H9 (cell line): Measurements from ENCODE around the gene HS3ST6. TPM values are rescaled to one million over a fixed set of nuclear protein-coding genes. Genes with fewer than 3 reads are reported as not detected.
A peak's percentile ranks its signal among the peaks of the same experiment; 100 is the strongest.
"Not testable (repeated sequence)": the region's sequence is repeated elsewhere in the genome, so short reads cannot be mapped to it uniquely, and the experiment has no call there.

ENCODE experiments used
- DNase-seq: peaks from one replicate; pipeline ENCODE4 v3.0.0-alpha.2; 2017
- H2AFZ ChIP-seq: one replicate; pipeline ENCODE4 v1.6.1; 2013; ENCODE audit warnings: mild to moderate bottlenecking, low read length, control low read depth, moderate library complexity
- H2AK5ac ChIP-seq: 2 replicates; pipeline ENCODE4 v1.6.1; 2013; ENCODE audit warnings: low read length, control low read depth, mixed read lengths; ENCODE audit not compliant: insufficient read length
- H2BK120ac ChIP-seq: one replicate; pipeline ENCODE4 v1.6.1; 2013; ENCODE audit warnings: low read depth, mild to moderate bottlenecking, low read length, control low read depth, inconsistent platforms; ENCODE audit not compliant: poor library complexity, severe bottlenecking
- H2BK12ac ChIP-seq: 2 replicates; pipeline ENCODE4 v1.6.1; 2013; ENCODE audit warnings: low read length, control low read depth, mixed read lengths, low read depth; ENCODE audit not compliant: insufficient read length
- H2BK15ac ChIP-seq: 2 replicates; pipeline ENCODE4 v1.6.1; 2013; ENCODE audit warnings: low read depth, low read length, control low read depth
- H2BK20ac ChIP-seq: one replicate; pipeline ENCODE4 v1.6.1; 2013; ENCODE audit warnings: low read depth, mild to moderate bottlenecking, low read length, control low read depth, inconsistent platforms; ENCODE audit not compliant: poor library complexity, severe bottlenecking
- H2BK5ac ChIP-seq: 2 replicates; pipeline ENCODE4 v1.6.1; 2013; ENCODE audit warnings: low read length, control low read depth, mixed read lengths; ENCODE audit not compliant: insufficient read length
- H3K14ac ChIP-seq: 2 replicates; pipeline ENCODE4 v1.6.1; 2013; ENCODE audit warnings: low read length, control low read depth; ENCODE audit not compliant: insufficient read depth
- H3K18ac ChIP-seq: 2 replicates; pipeline ENCODE4 v1.6.1; 2013; ENCODE audit warnings: low read depth, mild to moderate bottlenecking, mixed read lengths, low read length, control low read depth; ENCODE audit not compliant: insufficient read length
- H3K23ac ChIP-seq: 2 replicates; pipeline ENCODE4 v1.6.1; 2013; ENCODE audit warnings: low read length, control low read depth, mixed read lengths, low read depth; ENCODE audit not compliant: insufficient read length
- H3K23me2 ChIP-seq: 2 replicates; pipeline ENCODE4 v1.6.1; 2013; ENCODE audit warnings: low read depth, mild to moderate bottlenecking, mixed read lengths, low read length, control low read depth; ENCODE audit not compliant: insufficient read length, poor library complexity, severe bottlenecking
- H3K27ac ChIP-seq: 2 replicates; pipeline ENCODE4 v1.5.1; 2013; ENCODE audit warnings: low read length, control low read depth, mixed read lengths, low read depth; ENCODE audit not compliant: insufficient read length
- H3K27me3 ChIP-seq: 2 replicates; pipeline ENCODE4 v1.6.1; 2013; ENCODE audit warnings: low read length, control low read depth, inconsistent platforms; ENCODE audit not compliant: insufficient read depth
- H3K4ac ChIP-seq: 2 replicates; pipeline ENCODE4 v1.6.1; 2013; ENCODE audit warnings: low read depth, mild to moderate bottlenecking, control low read depth, inconsistent platforms, low read length, moderate library complexity
- H3K4me1 ChIP-seq: 2 replicates; pipeline ENCODE4 v1.6.1; 2013; ENCODE audit warnings: low read length, control low read depth, inconsistent platforms; ENCODE audit not compliant: insufficient read depth
- H3K4me2 ChIP-seq: 2 replicates; pipeline ENCODE4 v1.6.1; 2013; ENCODE audit warnings: low read length, control low read depth, mixed read lengths; ENCODE audit not compliant: insufficient read length, insufficient read depth
- H3K56ac ChIP-seq: 2 replicates; pipeline ENCODE4 v1.6.1; 2013; ENCODE audit warnings: low read depth, mild to moderate bottlenecking, mixed read lengths, low read length, control low read depth; ENCODE audit not compliant: insufficient read length
- H3K79me1 ChIP-seq: 2 replicates; pipeline ENCODE4 v1.6.1; 2013; ENCODE audit warnings: low read depth, mild to moderate bottlenecking, moderate library complexity, low read length, control low read depth, inconsistent platforms; ENCODE audit not compliant: insufficient read depth, poor library complexity, severe bottlenecking
- H3K79me2 ChIP-seq: 2 replicates; pipeline ENCODE4 v1.6.1; 2013; ENCODE audit warnings: low read length, control low read depth, inconsistent platforms; ENCODE audit not compliant: insufficient read depth
- H3K9ac ChIP-seq: 2 replicates; pipeline ENCODE4 v1.6.1; 2013; ENCODE audit warnings: low read length, control low read depth, mixed read lengths; ENCODE audit not compliant: insufficient read length; ENCODE audit errors: extremely low read depth
- H3K9me3 ChIP-seq: one replicate; pipeline ENCODE4 v1.6.1; 2013; ENCODE audit warnings: low read depth, low read length, inconsistent platforms; ENCODE audit not compliant: control insufficient read depth
- H3T11ph ChIP-seq: one replicate; pipeline ENCODE4 v1.6.1; 2013; ENCODE audit warnings: mild to moderate bottlenecking, low read length, control low read depth, inconsistent platforms
- H4K20me1 ChIP-seq: one replicate; pipeline ENCODE4 v1.6.1; 2013; ENCODE audit not compliant: control insufficient read depth, insufficient read length, insufficient read depth
- H4K5ac ChIP-seq: 2 replicates; pipeline ENCODE4 v1.6.1; 2013; ENCODE audit warnings: low read depth, mild to moderate bottlenecking, mixed read lengths, low read length, control low read depth; ENCODE audit not compliant: insufficient read length
- H4K8ac ChIP-seq: replicated peaks from 2 replicates; pipeline ENCODE4 v1.6.1; 2013; ENCODE audit warnings: low read length, control low read depth, mixed read lengths, low read depth; ENCODE audit not compliant: insufficient read length
- H4K91ac ChIP-seq: 2 replicates; pipeline ENCODE4 v1.6.1; 2013; ENCODE audit warnings: low read depth, mild to moderate bottlenecking, moderate library complexity, mixed read lengths, low read length, control low read depth; ENCODE audit not compliant: insufficient read length
- H3K27ac Mint-ChIP-seq, 3 experiments: 2 replicates in 2 of 3; 3 replicates in 1 of 3; pipeline ENCODE4 v1.8.0; 2020 to 2021; ENCODE audit warnings: mixed read lengths in 3 of 3, mild to moderate bottlenecking in 1 of 3, moderate library complexity in 1 of 3
- H3K27me3 Mint-ChIP-seq: 2 replicates; pipeline ENCODE4 v1.8.0; 2021; ENCODE audit warnings: low read depth, mild to moderate bottlenecking, moderate library complexity, mixed read lengths
- H3K36me3 Mint-ChIP-seq, 3 experiments: 2 replicates in 2 of 3; 3 replicates in 1 of 3; pipeline ENCODE4 v1.8.0; 2020 to 2021; ENCODE audit warnings: low read depth in 3 of 3, mixed read lengths in 3 of 3; ENCODE audit not compliant: insufficient read depth in 1 of 3
- H3K4me1 Mint-ChIP-seq, 2 experiments: 2 replicates each; pipeline ENCODE4 v1.8.0; 2020; ENCODE audit warnings: mixed read lengths in 2 of 2
- H3K4me3 Mint-ChIP-seq, 2 experiments: 2 replicates in 1 of 2; 3 replicates in 1 of 2; pipeline ENCODE4 v1.8.0; 2020 to 2021; ENCODE audit warnings: mild to moderate bottlenecking in 2 of 2, mixed read lengths in 2 of 2, moderate library complexity in 1 of 2
- H3K9me3 Mint-ChIP-seq, 2 experiments: 2 replicates in 1 of 2; 3 replicates in 1 of 2; pipeline ENCODE4 v1.8.0; 2020; ENCODE audit warnings: mild to moderate bottlenecking in 2 of 2, mixed read lengths in 2 of 2, moderate library complexity in 1 of 2
- WGBS: extraction: QIAGEN DNeasy Blood & Tissue Kit; methylation state at CpG from one replicate; pipeline ENCODE4 v1.1.7; 2013; ENCODE audit warnings: missing lambda C conversion rate, low lambda C conversion rate, mixed read lengths; ENCODE audit not compliant: insufficient read length; ENCODE audit errors: extremely low coverage; 5-methylcytosine and 5-hydroxymethylcytosine counted together
- total RNA-seq: library from RNA; stranded (reverse); gene quantifications from 2 replicates; pipeline ENCODE4 v1.2.1, GENCODE V29; 2021
- TF ChIP-seq, protein P1 (sequence below): fragments of 200-600 bp; sonication (generic); conservative IDR thresholded peaks from 3 replicates; pipeline ENCODE4 v1.8.0; 2021; ENCODE audit warnings: antibody characterized with exemption, mild to moderate bottlenecking

HS3ST6 gene
- total RNA-seq, 1 experiment from 2014 or later = not detected

DNA sequence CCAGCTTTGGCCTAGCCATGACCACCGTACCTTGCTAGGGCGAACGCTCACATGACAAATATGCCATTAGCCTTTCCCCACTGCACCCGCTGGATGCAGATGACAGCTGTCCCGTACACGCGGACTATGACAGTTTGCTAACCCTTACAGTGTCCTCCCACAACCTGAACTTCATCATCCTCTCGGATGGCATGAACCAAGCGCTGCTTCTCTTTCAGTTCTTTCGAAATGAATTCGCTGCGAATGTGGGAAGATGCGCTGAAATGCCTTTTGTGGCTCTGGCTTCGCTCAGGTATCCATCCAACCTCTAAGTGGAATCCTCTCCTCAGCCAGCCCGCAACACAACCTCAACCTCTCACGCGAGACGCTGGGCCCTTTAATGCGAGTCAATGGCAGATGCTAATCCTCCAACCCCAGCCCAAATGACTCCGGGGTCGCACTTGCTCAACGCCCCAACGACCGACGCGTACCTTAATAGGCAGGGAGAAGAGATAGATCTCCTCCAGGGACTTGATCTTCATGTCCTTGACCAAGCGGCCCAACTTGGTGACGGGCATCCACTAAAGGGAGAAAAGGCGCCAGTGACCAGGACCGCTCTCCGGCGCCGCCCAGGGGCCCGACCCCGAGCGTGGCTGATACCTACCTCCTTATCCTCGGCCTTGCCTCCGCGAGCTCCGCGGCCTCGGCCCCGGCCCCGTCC, 45.7 kb upstream of the HS3ST6 start:
- Histone ChIP-seq H2BK12ac (no peak overlapping the region), H2AFZ (no peak overlapping the region), H2AK5ac (no peak overlapping the region), H2BK5ac (no peak overlapping the region), H2BK15ac (no peak overlapping the region), H4K8ac (peak overlapping the region; percentile 17), H3T11ph (no peak overlapping the region), H4K5ac (no peak overlapping the region), H3K4me2 (peak overlapping the region; percentile 100), H3K18ac (peak overlapping the region; percentile 41), H4K20me1 (no peaks in the 10 kb centered on the region), H3K9me3 (no peaks in the 10 kb centered on the region), H3K27me3 (no peaks in the 10 kb centered on the region), H3K14ac (peak overlapping the region; percentile 95), H2BK120ac (no peak overlapping the region), H2BK20ac (no peak overlapping the region), H3K79me1 (no peaks in the 10 kb centered on the region), H4K91ac (no peak overlapping the region), H3K23me2 (peaks cover 22% of the 10 kb centered on the region), H3K56ac (peak overlapping the region; percentile 84), H3K4ac (no peak overlapping the region), H3K27ac (peak overlapping the region; percentile 59), H3K4me1 (no peaks in the 10 kb centered on the region), H3K79me2 (peaks cover 18% of the 10 kb centered on the region), H3K23ac (peak overlapping the region; percentile 42), H3K9ac (peak overlapping the region; percentile 100)
- Mint-ChIP-seq H3K27ac (peak overlapping the region; percentile 72 to 97 (median 94)), H3K36me3 (peaks cover 27 to 39% (median 33%) of the 10 kb centered on the region in 3 experiments), H3K4me3 (peak overlapping the region; percentile 95 to 97), H3K27me3 (peaks cover 8% of the 10 kb centered on the region), H3K4me1 (peaks cover 29 to 47% of the 10 kb centered on the region in 2 experiments), H3K9me3 (peaks cover 0 to 3% of the 10 kb centered on the region in 2 experiments; a peak in 2 of 5 replicates)
- no CpG with 5 or more reads among the region's 44 CpGs for WGBS
- TF ChIP-seq, protein P1, sequence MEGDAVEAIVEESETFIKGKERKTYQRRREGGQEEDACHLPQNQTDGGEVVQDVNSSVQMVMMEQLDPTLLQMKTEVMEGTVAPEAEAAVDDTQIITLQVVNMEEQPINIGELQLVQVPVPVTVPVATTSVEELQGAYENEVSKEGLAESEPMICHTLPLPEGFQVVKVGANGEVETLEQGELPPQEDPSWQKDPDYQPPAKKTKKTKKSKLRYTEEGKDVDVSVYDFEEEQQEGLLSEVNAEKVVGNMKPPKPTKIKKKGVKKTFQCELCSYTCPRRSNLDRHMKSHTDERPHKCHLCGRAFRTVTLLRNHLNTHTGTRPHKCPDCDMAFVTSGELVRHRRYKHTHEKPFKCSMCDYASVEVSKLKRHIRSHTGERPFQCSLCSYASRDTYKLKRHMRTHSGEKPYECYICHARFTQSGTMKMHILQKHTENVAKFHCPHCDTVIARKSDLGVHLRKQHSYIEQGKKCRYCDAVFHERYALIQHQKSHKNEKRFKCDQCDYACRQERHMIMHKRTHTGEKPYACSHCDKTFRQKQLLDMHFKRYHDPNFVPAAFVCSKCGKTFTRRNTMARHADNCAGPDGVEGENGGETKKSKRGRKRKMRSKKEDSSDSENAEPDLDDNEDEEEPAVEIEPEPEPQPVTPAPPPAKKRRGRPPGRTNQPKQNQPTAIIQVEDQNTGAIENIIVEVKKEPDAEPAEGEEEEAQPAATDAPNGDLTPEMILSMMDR = no peak
- DNase-seq = no peak

- peak overlapping the region; percentile 95 to 97 for H3K4me3 Mint-ChIP-seq
- peaks cover 11% of the 10 kb centered on the region for H3K27me3 Mint-ChIP-seq
- H3K36me3 Mint-ChIP-seq = peaks cover 27 to 39% (median 33%) of the 10 kb centered on the region in 3 experiments
- peak overlapping the region; percentile 100 for H3K4me2 ChIP-seq
- H2BK5ac ChIP-seq, H4K5ac ChIP-seq, H2BK20ac ChIP-seq, H3K27me3 ChIP-seq, H3K14ac ChIP-seq, H3K27ac ChIP-seq, H3K4me1 ChIP-seq, DNase-seq, H3K56ac ChIP-seq, H2AFZ ChIP-seq, H3K23ac ChIP-seq, H3K9me3 ChIP-seq, H2BK120ac ChIP-seq, H4K20me1 ChIP-seq, H4K8ac ChIP-seq, H3K9me3 Mint-ChIP-seq, H4K91ac ChIP-seq, H2AK5ac ChIP-seq, H3K18ac ChIP-seq, H3K4ac ChIP-seq, H3K79me1 ChIP-seq, H2BK15ac ChIP-seq, H3T11ph ChIP-seq, H2BK12ac ChIP-seq: not testable (repeated sequence)
- H3K23me2 ChIP-seq = peaks cover 23% of the 10 kb centered on the region
- peak overlapping the region; percentile 100 for H3K9ac ChIP-seq
- peaks cover 18% of the 10 kb centered on the region for H3K79me2 ChIP-seq
- no CpG with 5 or more reads among the region's 37 CpGs for WGBS
- H3K4me1 Mint-ChIP-seq = peaks cover 29 to 47% of the 10 kb centered on the region in 2 experiments
- H3K27ac Mint-ChIP-seq = peak overlapping the region; percentile 72 to 97 (median 94); a peak in 6 of 7 replicates
Observed at GRCh38 chr16:1962161-1963153, 44.2 kb upstream of the HS3ST6 start.
